HG03378 (cell line): ENCODE data around the gene SRGAP3.

ENCODE experiments used
- ATAC-seq: cut with Tn5 transposase; IDR thresholded peaks from one replicate; pipeline ENCODE4 v1.9.1; 2021; ENCODE audit warnings: mild to moderate bottlenecking, moderate library complexity; ENCODE audit not compliant: unreplicated experiment

SRGAP3 gene

DNA sequence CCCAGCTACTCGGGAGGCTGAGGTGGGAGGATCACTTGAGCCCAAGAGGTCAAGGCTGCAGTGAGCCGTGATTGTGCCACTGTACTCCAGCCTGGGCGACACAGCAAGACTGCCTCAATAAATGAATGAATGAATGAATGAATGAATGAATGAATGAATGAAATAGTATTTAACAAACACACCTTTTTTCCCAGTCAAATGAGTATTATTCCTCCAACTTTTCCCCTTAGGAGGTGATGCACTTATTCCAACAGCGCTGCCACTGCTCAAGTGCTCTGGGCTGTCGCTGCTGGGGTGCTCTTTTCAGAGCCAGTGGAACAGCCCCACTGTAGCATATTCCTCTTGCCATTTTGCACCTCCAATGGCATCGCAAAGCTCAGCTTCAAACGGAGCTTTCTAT lies 219.4 kb downstream of the SRGAP3 start:
- no peak for ATAC-seq

DNA sequence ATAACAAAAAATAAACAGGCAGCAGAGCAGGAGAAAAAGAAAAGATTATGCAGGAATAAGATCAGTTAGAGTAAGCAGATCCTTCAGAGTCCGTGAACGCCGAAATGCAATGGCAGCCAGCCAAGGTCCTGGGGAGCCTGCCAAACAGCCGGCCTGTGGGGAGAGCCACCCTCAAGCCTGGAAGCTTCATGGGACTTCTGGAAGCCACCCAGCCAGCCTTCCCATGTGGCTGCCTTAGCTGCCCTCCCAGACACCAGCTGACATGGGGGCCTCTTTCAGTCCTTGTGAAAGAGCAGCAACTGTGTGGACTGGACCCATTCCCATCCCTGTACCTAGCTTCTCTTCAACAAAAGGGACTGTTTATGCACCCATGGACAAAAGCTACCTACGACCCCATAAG lies 221.3 kb downstream of the SRGAP3 start:
- no peak for ATAC-seq

GRCh38 chr3:9026320-9027045 lies 223.0 kb downstream of the SRGAP3 start:
- no peak for ATAC-seq

DNA sequence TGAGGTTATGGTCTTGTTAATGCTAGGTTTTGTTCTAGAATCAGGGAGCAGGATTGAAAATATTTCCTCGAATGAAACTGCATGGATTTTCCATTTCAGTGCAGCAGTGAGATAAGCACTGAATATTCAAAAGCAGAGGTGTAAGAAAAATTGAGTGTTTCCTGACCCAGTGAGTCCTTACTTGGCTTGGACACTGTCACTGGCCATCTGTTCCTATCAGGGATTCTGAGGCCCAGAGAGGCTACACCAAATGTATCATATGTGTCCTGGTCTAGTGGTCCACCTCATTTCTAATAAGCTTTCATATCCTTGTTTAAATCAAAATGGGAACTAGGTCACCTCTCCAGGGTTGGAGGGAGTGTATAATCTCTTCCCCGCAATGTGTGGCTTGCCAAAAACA lies 225.1 kb downstream of the SRGAP3 start:
- ATAC-seq, result no peak

DNA sequence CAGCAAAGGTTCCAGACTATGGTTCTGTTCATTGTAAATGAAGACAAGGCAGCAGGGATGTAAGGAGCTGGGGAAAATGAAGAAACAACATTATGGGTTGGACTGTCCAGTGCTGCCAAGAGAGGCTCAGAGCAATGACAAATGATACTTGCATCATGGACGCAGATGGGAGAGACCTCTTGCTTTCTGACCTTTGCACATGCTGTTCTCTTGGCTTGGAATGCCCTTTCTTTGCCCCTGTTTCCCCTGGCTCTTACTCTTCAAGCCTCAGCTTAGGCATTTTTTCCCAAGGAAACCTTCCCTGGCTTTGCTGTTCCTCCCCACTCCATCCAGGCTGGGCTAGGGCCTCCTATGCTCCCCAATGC lies 226.2 kb downstream of the SRGAP3 start:
- no peak for ATAC-seq

DNA sequence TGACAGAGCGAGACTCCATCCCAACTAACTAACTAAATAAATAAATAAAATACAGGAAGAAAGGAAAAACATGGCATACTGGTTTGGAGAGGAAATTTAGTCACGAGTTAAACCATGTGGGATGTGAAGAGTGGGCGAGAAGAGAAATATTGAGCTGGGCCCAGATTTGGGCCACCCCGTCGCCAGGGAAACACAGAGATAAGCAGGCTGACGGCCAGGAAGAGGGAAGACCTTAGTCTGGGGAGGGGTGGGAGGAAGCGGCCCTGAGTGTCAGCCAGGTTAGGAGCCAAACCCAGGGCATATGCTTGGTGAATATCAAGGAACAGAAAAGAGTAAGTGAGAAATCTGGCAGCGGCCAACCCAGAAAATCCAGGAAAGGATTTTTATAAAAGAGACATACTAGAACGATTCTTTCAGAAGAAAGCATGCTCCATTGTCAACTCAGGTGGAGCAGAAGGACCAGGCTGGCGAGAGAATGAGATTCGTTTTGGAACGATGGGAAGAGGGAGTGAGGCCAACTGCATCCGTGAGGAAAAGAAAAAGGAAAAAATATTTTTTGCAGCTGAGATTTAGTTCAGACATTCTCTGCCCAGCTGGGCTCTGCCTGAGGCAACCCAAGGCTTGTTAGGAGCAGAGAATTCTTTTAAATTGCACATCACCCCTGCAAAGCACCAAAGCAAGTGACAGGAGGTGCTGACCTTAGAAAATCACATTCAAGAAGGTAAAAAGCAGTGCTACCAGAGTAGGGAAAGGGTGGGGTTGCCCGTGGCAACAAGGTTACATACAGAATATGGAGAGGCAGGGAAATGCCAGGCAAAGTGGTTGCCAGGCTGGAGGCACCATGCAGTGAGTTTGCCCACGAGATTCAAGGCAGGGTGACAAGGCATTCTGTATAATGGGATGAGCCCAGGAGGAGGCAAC lies 226.9 kb downstream of the SRGAP3 start:
- no peak for ATAC-seq

- no peak for ATAC-seq
Observed at GRCh38 chr3:9021271-9022009, 228.0 kb downstream of the SRGAP3 start.

- ATAC-seq, result no peak
Observed at GRCh38 chr3:9020426-9020825, 229.0 kb downstream of the SRGAP3 start.

DNA sequence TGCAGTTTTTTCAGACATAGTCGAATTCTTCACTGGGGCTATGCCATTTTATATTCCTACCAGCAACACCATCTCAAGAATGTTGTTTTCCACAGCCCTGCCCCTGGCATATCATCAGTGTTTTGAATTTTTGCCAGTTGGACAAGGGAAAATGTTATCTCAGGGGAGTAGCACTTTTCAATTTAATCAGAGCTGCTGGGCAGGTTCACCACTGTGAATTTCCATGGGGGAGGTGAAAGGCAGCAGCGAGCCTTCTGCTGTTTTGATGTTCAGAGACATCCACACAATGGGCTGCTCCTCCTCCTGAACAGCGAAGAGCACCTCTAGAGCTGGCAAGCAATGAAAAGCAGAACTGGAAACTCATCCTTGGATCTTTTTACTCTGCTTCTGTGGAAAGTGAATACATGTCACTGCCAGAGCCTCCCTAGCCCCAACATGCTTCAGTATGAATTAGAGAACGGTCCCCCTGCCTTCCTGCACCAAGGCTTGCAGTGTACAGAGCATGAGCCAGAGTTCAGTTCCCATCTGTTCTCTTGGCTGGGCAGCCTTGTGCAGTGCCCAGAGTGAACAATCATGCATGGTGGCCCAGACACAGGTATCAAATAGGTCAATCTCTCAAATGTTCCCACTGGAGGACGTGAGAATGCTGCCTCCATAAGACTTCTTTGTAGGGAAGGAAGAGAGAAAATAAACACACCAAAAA lies 230.0 kb downstream of the SRGAP3 start:
- no peak for ATAC-seq

GRCh38 chr3:9015250-9015649 lies 234.2 kb downstream of the SRGAP3 start:
- no peak for ATAC-seq

GRCh38 chr3:9013782-9014563 lies 235.5 kb downstream of the SRGAP3 start:
- ATAC-seq, result no peak

- no peak for ATAC-seq
Observed at GRCh38 chr3:9012521-9012920, 236.9 kb downstream of the SRGAP3 start.

DNA sequence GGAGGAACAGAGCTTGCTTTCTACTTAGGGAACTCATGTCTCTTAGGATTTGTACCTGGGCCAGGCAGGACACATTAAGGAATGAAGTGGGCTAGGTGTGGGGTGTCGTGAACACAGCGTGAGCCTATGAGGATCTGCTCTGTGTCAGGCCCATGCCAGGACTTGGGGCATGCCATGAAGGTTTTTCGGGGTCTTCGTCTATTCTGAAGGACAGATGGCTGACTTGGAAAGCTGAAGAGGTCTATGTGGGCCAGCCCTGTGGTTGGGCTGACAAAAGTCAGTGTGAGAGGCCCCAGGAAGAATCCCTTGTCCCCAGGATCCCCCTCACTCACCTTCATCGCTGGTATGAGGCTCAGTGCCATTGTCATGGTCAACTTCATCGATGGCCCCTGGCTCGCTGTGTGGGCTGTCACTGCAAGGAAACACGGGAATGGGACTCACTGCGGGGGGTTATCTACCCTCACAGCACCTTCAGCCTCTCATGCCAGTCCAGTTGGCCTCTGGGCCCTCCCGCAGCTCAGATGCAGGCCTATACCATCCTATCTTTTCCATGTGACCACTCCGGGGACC lies 239.4 kb downstream of the SRGAP3 start:
- no peak for ATAC-seq

DNA sequence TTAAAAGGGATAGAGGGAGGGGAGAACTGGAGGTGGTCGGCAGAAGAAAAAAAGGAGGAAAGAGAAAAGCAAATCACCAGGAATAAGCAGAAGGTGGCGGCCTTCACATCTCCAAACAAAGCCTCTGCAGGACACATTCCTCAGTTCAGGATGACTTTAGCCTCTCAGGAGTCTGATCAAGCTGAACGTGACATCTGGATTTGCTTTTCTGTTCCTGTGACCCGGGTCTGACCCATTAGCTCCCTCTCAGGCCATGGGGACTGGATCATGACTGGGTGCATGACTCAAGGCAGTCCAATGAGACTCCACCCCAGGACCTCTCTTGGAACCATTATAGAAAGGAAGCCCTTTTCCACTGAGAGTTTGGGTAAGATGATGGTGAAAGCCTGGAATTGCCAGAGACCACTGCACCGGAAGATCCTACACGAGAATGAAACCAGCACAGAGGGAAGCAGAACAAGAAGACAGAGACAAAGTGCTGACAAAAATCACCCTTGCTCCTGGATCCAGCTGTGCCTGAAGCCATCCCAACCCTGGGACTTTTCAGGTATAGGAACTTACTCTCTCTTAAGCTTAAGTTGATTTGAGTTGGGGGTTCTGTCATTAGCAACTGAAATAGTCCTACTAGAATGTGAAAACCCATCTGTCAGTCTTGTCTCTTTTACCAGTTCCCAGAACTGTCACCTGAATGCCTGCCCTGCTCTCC lies 240.7 kb downstream of the SRGAP3 start:
- ATAC-seq, result no peak

DNA sequence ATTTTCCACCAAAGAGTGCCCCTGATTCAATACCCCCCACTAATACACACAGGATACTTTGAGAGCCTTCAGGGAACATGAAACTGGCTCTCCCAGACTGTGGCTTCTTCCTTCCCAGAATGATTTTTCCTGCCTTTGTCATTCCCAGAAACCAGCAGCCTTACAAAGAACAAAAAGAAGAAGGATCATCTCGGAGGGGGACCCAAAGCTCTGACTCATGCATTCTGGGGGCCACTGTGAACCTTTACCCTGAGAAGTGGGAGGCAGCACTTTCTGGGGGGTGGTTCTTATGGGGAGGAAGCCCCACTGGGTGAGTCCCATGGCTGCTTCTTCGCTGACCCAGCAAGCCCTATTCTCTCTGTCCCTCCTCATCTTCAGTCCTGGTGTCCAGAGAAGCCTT lies 241.5 kb downstream of the SRGAP3 start:
- no peak for ATAC-seq

DNA sequence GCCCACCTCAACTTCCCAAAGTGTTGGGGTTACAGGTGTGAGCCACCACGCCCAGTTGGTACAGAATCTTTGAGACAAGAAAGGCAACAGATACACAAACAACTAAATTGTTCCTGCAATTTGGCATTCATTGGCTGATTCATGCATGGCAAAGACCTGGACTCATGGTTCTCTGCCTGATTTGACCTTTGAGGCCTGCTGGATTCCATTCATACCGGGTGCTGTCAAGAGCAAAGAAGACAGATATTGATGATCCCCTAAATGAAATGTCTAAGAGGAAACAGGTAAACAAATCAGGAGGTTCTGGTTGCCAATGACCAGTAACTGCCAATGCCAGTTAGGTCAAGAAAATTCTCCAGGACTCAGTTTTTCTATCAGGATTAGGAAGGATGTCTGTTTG lies 242.2 kb downstream of the SRGAP3 start:
- no peak for ATAC-seq

- ATAC-seq, result no peak
Observed at GRCh38 chr3:9000041-9000440, 249.4 kb downstream of the SRGAP3 start.

DNA sequence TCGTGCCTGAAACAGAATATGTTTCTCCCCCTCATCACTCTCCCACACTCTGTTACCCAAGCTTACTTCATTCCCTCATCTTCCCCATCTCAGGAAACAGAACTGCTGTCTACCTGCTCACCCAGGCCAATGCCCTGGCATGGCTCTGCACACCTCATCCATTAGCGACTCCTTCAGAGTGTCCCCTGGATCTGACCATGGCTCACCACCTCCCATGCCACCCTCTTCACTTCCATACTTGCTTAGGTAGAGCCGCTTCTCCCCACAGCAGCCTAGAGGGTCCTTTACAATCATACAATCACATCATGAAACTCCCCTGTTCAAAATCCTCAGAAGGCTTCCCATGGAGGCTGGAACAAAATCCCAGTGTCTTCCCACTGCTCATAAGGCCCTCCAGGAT lies 252.3 kb downstream of the SRGAP3 start:
- ATAC-seq, result no peak

DNA sequence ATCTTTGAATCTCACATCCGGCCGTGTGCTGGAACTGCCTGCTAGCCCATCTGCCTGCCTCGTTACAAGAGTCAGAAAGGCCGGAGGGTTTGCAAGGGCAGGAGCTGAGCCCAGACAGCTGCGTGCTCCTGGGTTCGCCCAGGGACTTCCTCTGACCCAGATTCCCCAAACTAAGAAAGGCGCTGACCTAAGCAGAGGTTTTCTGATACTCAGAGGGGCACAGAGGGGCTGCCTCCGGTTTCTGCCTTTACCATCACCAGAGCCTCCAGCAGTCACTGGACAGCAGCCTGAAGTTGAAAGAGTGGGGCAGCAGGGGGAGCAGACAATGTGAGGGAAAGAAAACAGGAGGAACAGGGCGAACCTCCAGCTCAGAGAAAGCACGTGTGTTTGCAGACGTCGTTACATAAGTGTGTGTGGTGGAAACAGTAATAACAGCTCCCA lies 252.7 kb downstream of the SRGAP3 start:
- no peak for ATAC-seq
